GM21723 (cell line): Measurements from ENCODE around the gene OPCML.

Experiments
- ATAC-seq: cut with Tn5 transposase; IDR thresholded peaks from one replicate; pipeline ENCODE4 v1.9.1; 2021; ENCODE audit warnings: mild to moderate bottlenecking, moderate library complexity; ENCODE audit not compliant: unreplicated experiment

Gene OPCML

DNA sequence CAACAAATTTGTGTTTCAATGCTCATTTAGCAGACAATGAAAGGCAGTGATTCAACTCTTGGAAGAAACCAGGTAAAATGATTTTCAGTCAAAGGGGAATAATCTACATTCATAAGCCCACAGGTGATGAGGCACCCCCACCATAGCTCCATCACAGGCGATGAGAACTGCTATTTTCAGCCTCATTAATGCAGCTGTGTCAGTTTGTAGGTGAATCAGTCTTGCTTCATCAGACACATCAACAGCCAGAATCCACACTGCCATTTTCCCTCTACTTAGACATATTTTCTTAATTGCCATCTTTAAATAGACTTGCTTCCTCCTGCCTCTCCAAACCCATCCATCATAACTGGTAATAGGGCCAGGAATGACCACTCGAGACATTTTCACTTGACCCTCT lies 701.0 kb downstream of the OPCML start:
- ATAC-seq: no peak

DNA sequence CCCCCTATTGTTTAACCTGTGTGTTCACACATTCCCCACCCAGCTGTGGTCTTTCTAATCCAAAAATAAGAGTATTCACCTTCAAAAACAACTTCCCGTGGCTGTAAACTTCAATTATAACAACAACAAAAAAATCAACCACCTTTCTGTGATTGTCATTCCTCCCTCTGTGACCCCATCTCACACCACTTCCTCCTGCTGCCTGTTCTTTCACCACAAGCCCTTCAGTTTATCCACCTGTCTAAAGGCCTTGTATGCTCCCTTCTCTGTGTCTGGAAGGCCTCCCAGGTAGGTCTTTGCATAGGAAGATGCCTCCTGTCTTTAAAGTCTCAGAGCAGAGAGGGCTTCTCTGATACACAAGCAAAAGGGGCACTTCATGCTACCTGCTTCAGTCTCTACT lies 707.7 kb downstream of the OPCML start:
- ATAC-seq: no peak

DNA sequence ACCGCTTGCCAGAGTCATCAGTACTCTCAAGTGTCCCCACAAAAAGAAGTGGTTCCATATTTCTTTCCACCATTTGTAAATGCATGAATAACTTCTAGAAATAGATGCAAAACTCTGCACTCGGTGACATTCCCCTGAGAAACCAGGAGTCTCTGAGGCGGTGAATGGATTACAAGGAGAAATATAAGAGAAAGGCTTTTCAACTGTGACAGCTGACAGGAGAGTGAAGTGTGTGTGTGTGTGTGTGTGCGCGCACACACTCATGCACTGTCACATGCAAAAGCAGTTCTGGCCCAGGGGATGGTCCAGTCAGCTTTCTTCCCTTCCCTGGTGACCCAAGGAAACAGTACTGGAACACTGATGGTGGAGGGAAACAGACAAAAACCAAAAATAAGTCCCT lies 710.0 kb downstream of the OPCML start:
- ATAC-seq: no peak

DNA sequence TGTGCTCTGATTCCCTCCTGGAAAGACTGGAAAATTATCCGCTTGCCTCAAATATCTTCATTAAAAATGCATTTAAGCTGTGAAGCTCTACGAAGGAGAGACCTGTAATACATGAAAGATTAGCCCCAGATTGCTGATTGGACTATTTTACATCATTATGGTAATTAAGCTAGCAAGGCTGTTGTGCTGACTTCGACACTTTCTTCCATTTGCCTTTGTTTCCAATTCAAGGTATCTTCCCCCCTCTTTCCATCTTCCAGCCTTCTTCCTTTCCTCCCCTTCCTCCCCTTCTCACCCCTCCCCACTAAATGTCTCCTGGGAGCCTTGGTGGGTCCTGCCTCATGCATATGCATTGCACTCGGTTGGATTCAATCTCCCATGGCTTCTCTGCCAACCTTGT lies 710.8 kb downstream of the OPCML start:
- no peak for ATAC-seq

DNA sequence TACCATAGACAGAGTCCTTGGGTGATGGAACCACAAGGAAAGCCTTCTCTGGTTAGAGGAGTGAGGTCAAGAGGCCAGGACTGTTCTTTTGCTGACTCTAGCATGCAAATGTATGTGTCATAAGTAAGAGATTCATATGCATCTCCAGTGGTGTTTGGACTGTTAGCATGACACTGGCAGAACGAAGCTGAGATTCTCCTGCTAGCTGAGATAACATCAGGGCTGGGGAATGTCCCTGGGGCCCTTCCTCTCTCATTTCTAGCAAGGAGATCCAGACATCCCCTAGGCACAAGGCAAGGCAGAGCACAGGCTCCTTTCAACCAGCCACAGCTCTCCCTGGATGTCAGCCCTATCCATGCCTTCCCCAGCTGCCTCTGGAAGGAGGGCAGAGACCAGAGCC lies 711.3 kb downstream of the OPCML start:
- ATAC-seq: no peak

DNA sequence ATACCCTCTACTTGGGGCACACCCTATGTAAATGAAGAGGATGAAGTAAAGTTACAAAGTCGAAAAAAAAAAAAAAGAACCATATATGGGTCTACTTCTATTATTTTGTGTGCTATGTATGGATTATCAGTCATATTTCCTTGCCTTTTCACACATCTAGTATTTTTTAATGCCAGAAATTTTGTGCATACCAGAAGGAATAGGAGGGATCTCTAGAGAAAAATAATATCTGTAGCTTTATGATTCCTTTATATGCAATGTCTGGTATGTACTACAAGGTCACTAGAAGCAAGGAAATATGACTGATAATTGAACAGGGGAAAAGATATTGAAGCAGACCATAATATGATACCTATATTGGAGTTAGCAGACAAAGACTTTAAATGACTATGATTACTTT lies 713.4 kb downstream of the OPCML start:
- ATAC-seq: no peak

DNA sequence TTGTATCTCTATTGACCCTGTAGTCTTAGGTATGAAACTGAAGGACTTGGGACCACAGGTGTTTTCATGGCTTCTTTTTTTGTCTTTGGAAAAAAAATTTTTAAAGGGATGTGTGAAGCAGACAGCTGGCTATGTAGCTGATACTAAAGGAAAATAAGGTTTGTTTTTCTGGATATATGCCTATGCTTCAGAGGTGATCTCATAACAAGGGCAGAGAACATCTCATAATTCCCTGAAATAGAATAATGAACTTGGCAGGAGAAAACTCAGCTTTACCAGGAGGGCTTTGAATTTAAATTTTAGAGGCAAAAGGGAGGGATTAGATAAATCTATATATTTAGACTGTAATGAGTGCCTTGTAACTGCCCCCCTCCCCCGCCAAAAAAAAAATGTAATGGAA lies 714.9 kb downstream of the OPCML start:
- ATAC-seq: no peak

DNA sequence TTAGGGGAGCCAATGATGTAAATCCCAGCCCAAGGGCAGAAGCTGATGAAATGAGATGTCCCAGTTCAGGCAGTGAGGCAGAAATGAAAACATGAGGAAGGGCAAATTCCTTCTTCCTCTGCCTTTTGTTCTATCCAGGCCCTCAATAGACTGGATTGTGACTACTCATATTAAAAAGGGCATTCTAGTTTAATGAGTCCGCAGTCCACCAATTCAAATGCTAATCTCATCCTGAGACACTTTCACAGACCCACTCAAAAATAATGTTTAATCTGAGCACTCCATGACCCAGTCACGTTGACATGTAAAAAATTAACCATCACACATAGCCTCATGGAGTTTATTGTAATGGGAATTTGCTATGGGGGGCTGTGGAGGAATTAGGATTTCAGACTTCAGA lies 717.9 kb downstream of the OPCML start:
- ATAC-seq: no peak

DNA sequence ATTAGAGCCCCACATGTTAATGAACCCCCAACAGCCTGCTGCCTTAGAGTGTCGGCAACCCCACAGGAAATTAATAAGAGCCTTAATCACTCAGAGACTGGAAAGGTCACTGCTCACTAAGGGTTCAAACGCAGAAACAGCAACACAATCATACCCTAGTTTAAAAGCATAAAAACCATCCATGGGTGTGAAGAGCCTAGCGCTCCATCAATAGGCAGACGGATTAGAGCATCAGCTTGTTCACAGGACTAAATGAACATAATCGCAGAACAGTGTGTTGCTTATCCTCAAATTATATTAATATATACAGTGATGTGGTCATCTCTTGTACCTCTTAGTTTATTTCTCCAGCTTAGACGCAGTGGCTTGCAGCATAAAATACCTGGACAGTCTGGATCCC lies 720.7 kb downstream of the OPCML start:
- ATAC-seq: no peak

DNA sequence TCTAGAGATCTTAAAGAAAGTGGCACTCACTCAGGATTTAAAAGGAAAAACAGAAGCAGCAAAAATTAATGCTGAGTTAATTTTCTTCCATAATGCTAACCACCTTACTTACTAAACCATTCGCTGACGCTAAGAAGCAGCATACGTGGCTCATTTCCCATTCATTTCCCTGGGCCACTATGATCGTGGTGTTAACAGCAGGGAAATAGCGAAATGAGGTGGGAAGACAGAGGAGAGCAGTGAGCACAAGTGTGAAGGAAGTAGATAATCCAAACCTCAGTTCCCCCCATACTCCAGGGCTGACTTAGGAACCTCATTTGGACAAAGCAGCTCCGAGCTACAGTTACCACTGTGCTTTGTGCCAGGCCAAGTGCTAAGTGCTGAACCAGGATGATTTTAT lies 723.2 kb downstream of the OPCML start:
- no peak for ATAC-seq

DNA sequence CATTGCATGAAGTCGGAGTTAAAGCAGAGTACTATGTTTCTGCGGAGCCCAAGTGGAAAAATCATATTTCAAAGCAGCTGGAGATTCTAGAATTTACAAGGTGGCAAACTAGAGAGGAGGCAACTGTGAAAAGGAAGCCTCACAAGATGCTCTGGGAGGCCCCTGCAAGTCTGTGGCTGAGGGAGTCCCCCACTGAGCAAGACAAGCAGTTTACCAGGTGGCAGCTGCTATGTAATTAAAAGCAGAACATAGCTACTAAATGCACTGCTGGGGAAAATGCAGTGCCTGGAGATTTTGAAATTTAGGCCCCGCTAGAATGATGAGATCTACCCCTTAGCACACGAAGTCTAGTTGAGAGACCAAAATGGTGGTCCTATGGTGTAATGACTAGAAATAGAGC lies 728.0 kb downstream of the OPCML start:
- ATAC-seq: no peak

DNA sequence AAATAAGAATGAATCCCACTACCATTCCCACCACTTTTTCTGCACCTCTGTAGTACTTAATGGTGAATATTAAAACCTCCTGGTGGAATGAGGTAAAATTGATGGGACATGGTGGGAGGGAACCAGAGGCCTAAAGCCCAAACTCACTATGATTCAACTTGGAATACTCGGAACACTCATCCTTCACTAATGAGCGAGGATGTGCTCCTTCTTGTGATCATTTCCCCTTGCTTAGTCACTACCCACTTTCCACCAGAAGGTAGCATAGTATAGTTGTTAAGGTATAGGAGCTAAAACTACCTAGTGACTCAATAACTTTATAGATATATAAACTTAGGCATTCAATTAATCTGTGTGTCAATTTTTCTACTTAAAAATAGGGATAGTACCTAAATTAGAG lies 728.9 kb downstream of the OPCML start:
- ATAC-seq: no peak

DNA sequence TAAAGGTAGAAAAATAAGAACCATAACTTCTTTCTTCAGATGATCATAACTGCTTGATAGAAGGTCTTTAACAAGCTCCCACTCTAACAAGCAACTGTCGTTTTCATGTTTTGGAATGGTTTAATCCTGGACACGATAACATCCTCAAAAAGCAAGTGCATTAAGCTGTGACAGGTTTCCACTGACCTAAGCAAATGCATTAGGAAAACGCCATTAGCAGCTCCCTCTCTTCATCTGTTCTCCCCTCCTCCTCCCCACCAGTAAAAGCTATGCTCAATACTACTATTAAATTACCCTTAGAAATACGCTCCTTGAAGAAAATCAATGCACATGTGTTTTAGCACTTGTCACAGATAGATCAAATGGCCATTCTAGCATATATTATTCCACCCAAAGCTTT lies 729.4 kb downstream of the OPCML start:
- no peak for ATAC-seq

DNA sequence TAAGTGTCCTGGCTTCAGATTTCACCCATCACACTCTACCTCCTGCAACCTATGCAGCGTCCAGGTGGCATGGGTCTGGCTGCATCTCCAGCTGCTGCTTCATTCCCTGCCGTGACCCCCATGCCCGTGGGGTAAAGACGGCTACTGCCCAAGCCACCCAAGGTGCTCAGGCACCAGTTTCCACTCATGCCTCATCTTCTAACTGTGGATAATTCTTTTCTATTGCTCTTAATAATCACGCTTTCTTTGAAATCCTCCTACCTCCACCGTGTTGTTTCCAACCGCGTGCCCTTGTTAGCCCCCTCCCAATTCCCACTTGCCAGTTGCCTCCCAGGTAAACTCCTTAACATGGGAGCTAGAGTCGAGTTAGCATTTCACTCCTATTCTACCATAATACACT lies 738.5 kb downstream of the OPCML start:
- no peak for ATAC-seq

DNA sequence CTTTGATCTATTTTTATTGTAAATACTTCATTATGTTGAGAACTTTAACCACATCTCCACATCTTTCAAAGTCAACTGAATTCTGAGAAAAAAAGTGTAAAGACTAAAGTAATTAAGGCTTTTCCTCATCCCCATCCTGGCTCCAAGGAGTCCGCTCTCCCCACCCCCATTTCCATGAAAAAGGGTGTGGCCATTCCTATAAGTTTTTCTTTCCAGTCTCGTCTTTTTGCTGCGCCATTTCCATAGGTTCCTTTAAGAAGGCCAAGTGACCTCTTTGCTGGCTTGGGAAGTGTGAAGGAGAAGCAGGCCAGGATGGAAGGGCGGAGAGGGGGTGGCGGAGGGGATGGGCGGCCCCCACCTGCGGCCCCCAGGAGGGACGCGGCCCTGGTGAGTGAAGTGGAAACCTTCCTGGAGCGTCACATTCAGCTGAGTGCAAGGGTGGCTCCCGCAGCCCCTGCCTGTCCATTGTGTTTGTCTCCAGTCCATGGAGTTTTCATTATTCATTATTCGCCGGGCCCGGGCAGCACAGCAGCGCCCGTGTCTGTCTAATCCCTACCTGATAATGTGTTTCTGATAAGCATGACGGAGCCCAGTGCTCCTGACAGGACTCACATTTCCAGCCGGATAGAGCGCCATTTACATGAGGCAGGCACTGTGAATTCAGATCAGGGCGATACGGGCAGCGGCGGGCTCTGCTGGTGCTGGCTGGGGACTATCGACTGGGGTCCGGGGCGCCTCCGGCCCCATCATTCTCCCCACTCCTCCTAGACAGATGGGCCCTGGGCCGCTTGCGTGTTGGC lies 739.8 kb downstream of the OPCML start:
- no peak for ATAC-seq

DNA sequence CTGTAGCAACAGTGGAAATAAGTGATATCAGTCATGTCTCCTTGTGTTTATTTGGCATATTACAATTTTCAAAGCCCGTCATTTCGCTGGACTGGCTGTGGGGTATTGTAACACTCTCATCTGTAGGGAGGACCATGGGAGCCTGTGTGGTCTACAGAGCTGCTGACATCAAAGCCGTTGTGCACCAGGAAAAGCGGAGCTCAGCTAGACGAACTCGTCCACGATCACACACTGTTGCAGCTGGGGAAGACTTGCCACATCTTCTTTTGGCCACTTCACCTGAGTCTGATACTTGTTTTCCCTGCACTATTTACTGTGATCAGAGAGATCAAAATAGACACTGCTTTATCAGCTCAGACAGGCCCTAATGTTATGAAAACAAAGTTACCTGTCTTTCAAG lies 741.3 kb downstream of the OPCML start:
- no peak for ATAC-seq

DNA sequence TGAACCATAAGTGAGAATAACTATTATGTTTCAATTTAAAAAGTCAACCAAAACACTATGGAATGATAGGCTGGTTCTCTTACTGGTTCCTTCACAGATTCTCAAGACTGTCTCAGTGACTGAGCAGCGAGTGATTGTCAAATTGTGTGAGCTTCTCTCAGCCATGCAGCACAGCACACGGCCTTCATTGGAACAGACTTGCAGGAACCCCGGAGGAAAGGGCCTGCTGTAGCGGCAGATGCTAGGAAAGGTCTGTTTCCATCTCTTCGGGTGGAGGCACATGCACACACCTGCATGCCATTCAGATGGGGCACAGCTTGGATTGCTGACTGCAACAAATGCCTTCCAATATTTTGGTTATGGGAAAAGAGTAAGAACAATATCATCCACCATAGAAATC lies 741.8 kb downstream of the OPCML start:
- ATAC-seq: no peak

DNA sequence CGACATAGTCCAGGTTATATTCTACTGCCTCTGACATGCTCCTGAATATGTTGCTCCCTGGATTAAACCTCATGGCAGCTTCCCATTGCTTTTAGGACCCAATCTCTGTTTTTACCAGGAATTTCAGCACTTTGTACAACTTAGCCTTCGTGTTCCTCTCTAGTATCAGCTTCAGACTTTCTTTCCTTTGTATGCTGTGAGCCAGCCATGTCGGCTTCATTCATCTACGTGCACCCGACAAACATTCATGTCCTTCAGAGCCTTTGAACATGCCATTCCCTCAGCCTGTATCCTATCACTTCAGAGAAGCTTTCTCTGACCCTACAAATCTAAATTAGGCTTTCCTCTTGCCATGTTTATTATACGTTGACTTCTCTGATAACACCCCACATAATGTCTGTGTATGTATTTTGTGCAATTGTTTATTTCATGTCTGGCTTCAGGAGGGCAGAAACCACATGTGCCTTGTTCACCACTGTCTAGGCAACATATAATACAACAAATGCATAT lies 743.4 kb downstream of the OPCML start:
- no peak for ATAC-seq

DNA sequence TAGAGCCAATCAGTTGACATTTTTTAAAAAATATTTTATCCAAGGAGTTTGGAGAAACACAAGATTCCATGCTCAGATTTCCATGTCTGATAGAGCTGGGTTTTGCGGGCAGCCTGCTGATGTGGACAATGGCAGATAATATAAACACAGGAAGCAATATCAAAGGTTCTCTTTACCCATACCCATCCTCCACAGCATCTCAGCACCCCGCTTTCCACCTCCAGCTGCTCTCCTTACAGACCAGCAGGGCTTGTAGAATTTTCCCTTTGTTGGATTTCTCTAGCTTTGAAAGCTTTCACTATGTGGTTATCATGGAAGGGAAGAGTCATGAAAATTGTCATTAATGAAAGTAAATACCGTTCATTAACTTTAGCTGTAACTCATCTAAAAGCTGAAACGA lies 746.4 kb downstream of the OPCML start:
- no peak for ATAC-seq

DNA sequence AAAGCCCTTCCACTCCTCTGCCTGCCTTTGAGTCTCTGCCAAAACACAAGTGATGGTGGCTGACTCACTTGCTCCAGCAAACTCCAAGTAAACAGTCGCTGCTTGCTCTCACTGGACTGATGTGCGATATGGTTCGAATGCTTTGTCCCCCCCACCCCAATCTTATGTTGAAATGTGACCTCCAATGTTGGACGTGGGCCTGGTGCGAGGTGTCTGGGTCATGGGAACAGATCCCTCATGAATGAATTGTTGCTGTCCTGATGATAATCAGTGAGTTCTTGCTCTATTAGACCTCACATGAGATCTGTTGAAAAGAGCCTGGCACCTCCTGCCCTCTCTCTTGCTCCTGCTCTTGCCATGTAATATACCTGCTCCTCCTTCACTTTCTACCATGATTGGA lies 747.9 kb downstream of the OPCML start:
- no peak for ATAC-seq

DNA sequence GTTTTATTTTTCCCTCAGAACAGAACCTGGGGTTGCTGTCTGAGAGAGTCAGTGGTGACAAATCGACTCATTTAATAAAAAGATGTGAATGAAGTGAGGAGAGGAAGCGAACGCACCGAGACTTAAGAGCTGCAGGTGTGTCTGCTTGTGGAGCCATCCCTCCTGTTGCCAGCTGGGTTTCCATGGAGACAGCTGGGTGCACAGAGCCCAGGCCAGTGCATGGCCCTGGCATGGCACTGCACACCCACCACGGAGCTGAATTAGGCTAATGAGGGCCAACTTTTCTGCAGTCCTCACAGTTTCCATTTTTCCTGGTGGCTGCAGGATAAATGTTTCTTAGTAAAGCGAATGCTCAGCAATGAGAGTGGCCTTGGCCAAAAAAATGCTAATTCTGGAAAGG lies 750.2 kb downstream of the OPCML start:
- ATAC-seq: no peak

DNA sequence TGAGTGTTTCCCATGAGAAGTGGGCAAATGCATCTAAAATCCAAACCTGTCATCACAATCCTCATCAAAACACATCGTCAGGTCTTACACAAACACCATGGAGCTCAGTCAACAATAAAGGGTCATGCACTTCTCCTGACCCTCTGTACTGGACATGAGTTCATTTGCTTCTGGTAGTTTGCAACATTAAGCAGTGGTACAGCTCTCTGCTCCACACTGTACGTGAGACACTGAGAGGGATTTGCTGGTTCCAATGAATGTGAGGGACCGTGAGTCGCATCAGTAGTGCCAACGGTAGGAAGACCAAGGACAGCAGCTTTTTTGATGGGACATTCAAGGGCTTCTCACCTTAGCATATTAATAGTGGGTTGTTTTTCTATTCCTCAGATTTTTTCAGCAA lies 752.3 kb downstream of the OPCML start:
- no peak for ATAC-seq

DNA sequence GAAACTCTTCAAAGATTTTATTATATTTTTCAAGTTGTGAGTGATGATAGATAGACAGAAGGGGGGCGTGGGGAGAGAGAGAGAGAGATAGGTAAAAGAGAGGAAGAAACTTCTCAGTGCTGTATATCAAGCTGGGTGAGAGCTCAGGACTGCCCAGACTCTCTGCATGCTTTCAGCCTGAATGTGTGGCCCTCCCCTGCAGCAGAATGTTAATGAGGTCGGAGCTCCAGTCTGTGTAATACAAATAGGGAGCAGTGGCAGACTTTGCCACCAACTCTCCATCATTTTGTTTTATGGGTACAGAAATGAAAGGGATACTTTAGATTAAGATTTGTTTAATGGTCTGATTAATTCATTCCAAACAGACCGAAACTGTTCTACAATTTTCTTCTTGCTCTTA lies 752.8 kb downstream of the OPCML start:
- no peak for ATAC-seq
